Brain microvascular endothelial cell (primary cell): ENCODE measurements around the gene BPHL.
"Not testable (repeated sequence)": the region's sequence is repeated elsewhere in the genome, so short reads cannot be mapped to it uniquely, and the experiment has no call there.

Experiments used
- DNase-seq: peaks from one replicate; pipeline ENCODE4 v3.0.0-alpha.2; 2020
- H3K27ac ChIP-seq: fragments of 250-450 bp; sonication (Bioruptor Pico); 2 replicates; pipeline ENCODE4 v1.5.1; 2020; ENCODE audit warnings: mild to moderate bottlenecking, moderate library complexity
- H3K27me3 ChIP-seq: fragments of 250-450 bp; sonication (Bioruptor Pico); replicated peaks from 2 replicates; pipeline ENCODE4 v1.5.1; 2020; ENCODE audit warnings: mild to moderate bottlenecking
- H3K36me3 ChIP-seq: fragments of 250-450 bp; sonication (Bioruptor Pico); replicated peaks from 2 replicates; pipeline ENCODE4 v1.5.1; 2020; ENCODE audit warnings: mild to moderate bottlenecking
- H3K4me3 ChIP-seq: 2 replicates; pipeline ENCODE4 v1.5.1; 2011; ENCODE audit warnings: low read depth, mild to moderate bottlenecking, control low read depth, low read length, moderate library complexity
- CTCF ChIP-seq: IDR thresholded peaks from 2 replicates; pipeline ENCODE4 v1.5.1; 2011; ENCODE audit warnings: low read depth, mild to moderate bottlenecking, moderate library complexity, low read length, control low read depth, inconsistent platforms; ENCODE audit errors: missing control alignments
- in situ Hi-C: cut with HindIII; loops from 2 replicates; pipeline ENCODE4 v1.10.0; 2017; ENCODE audit warnings: low sequenced_read_pairs, low pct_ligation_motif_present

The BPHL gene

GRCh38 chr6:3162067-3162497, 43.6 kb downstream of the BPHL start:
- DNase-seq: no peak
- no peak overlapping the region for H3K4me3 ChIP-seq
- TF ChIP-seq CTCF: no peak
- in situ Hi-C loops: no loop called here
- H3K36me3 ChIP-seq: no peaks in the 10 kb centered on the region
- H3K27ac ChIP-seq: no peak overlapping the region
- H3K27me3 ChIP-seq: no peaks in the 10 kb centered on the region

- H3K36me3 ChIP-seq: no peaks in the 10 kb centered on the region
- no peaks in the 10 kb centered on the region for H3K27me3 ChIP-seq
- in situ Hi-C loops: no loop called here
- H3K4me3 ChIP-seq: peak overlapping the region; percentile 68
- H3K27ac ChIP-seq: peak overlapping the region; percentile 58
- DNase-seq: peak; percentile 53
- TF ChIP-seq CTCF: peak; percentile 38
Measured at GRCh38 chr6:3162565-3163247, 44.2 kb downstream of the BPHL start.

GRCh38 chr6:3163248-3163594, 44.7 kb downstream of the BPHL start:
- in situ Hi-C loops: no loop called here

GRCh38 chr6:3164388-3164787, 45.9 kb downstream of the BPHL start:
- H3K4me3 ChIP-seq: no peak overlapping the region
- in situ Hi-C loops: no loop called here
- TF ChIP-seq CTCF: no peak
- DNase-seq: no peak
- H3K27me3 ChIP-seq: no peaks in the 10 kb centered on the region
- no peaks in the 10 kb centered on the region for H3K36me3 ChIP-seq
- no peak overlapping the region for H3K27ac ChIP-seq

More at GRCh38 chr6:3163248-3163594, 44.7 kb downstream of the BPHL start:
- Histone ChIP-seq H3K27ac (no peak overlapping the region), H3K4me3 (peak overlapping the region; percentile 68), H3K36me3 (no peaks in the 10 kb centered on the region), H3K27me3 (no peaks in the 10 kb centered on the region)
- no peak for DNase-seq
- TF ChIP-seq CTCF: no peak

GRCh38 chr6:3165631-3166534, 47.4 kb downstream of the BPHL start:
- no peaks in the 10 kb centered on the region for H3K27me3 ChIP-seq
- H3K27ac ChIP-seq: peak overlapping the region; percentile 91
- TF ChIP-seq CTCF: no peak
- in situ Hi-C loops: no loop called here
- H3K36me3 ChIP-seq: no peaks in the 10 kb centered on the region
- peak; percentile 64 for DNase-seq
- no peak overlapping the region for H3K4me3 ChIP-seq

GRCh38 chr6:3166535-3167225, 48.2 kb downstream of the BPHL start:
- H3K27me3 ChIP-seq, H3K4me3 ChIP-seq, in situ Hi-C loops, H3K36me3 ChIP-seq, DNase-seq: not testable (repeated sequence)
- H3K27ac ChIP-seq: peak overlapping the region; percentile 91

GRCh38 chr6:3168046-3168445, 49.5 kb downstream of the BPHL start:
- in situ Hi-C loops, DNase-seq, H3K27ac ChIP-seq, H3K27me3 ChIP-seq, H3K4me3 ChIP-seq, H3K36me3 ChIP-seq: not testable (repeated sequence)

- DNase-seq, in situ Hi-C loops, H3K27ac ChIP-seq, H3K36me3 ChIP-seq, H3K4me3 ChIP-seq, H3K27me3 ChIP-seq: not testable (repeated sequence)
Measured at GRCh38 chr6:3170676-3171075, 52.2 kb downstream of the BPHL start.
